AG10803 (cell line): ENCODE data around the gene EXT2.

Experiments used
- DNase-seq: peaks from one replicate; pipeline ENCODE4 v3.0.0; 2010; ENCODE audit warnings: low read depth
- H3K4me3 ChIP-seq: 2 replicates; pipeline ENCODE4 v1.5.1; 2011; ENCODE audit warnings: mild to moderate bottlenecking, low read length, control low read depth
- TF ChIP-seq, protein P1 (sequence below): conservative IDR thresholded peaks from 2 replicates; pipeline ENCODE4 v1.5.1; 2011; ENCODE audit warnings: mild to moderate bottlenecking, low read length, control low read depth, inconsistent platforms

EXT2 gene

GRCh38 chr11:44139565-44140330 is 44.3 kb downstream of the EXT2 start:
- DNase-seq = no peak
- TF ChIP-seq, protein P1, sequence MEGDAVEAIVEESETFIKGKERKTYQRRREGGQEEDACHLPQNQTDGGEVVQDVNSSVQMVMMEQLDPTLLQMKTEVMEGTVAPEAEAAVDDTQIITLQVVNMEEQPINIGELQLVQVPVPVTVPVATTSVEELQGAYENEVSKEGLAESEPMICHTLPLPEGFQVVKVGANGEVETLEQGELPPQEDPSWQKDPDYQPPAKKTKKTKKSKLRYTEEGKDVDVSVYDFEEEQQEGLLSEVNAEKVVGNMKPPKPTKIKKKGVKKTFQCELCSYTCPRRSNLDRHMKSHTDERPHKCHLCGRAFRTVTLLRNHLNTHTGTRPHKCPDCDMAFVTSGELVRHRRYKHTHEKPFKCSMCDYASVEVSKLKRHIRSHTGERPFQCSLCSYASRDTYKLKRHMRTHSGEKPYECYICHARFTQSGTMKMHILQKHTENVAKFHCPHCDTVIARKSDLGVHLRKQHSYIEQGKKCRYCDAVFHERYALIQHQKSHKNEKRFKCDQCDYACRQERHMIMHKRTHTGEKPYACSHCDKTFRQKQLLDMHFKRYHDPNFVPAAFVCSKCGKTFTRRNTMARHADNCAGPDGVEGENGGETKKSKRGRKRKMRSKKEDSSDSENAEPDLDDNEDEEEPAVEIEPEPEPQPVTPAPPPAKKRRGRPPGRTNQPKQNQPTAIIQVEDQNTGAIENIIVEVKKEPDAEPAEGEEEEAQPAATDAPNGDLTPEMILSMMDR = no peak
- no peak overlapping the region for H3K4me3 ChIP-seq

DNA sequence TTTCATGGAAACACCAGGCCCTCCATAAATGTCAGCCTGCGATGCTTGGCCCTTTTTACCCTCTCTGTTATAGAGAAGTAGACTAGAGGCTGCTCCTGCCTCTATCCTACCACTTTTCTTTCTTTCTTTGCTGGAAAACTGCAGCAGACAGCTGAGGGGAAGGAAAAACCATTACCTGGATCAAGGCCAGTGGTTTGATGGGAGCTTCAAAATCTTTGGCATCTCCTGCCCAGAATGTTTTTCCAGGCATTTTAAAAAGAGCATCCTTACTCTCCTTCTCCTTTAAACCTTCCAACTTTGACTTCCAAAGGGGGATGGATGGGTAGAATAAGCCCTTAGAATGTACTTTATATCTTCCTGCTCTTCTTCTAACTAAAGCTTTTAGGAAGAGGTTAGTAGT is 44.9 kb downstream of the EXT2 start:
- DNase-seq = no peak
- no peak overlapping the region for H3K4me3 ChIP-seq
- TF ChIP-seq, protein P1 = no peak

DNA sequence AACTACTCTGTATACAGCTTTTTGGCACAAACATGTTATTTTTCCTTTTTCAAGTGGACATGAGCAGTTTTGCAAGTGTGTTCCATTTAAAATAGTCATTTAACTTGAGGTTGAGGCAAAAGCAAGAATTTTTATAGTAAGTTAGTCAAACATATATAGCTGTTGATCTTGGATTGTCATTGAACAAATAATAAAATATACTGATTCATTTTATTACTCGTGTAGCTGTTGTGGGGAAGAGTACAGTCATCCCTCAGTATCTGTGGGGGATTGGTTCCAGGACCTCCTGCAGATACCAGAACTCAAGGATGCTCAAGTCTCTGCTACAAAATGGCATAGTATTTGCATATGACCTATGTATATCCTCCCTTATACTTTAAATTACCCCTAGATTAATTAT is 45.3 kb downstream of the EXT2 start:
- TF ChIP-seq, protein P1 = no peak
- no peak overlapping the region for H3K4me3 ChIP-seq
- DNase-seq = no peak

DNA sequence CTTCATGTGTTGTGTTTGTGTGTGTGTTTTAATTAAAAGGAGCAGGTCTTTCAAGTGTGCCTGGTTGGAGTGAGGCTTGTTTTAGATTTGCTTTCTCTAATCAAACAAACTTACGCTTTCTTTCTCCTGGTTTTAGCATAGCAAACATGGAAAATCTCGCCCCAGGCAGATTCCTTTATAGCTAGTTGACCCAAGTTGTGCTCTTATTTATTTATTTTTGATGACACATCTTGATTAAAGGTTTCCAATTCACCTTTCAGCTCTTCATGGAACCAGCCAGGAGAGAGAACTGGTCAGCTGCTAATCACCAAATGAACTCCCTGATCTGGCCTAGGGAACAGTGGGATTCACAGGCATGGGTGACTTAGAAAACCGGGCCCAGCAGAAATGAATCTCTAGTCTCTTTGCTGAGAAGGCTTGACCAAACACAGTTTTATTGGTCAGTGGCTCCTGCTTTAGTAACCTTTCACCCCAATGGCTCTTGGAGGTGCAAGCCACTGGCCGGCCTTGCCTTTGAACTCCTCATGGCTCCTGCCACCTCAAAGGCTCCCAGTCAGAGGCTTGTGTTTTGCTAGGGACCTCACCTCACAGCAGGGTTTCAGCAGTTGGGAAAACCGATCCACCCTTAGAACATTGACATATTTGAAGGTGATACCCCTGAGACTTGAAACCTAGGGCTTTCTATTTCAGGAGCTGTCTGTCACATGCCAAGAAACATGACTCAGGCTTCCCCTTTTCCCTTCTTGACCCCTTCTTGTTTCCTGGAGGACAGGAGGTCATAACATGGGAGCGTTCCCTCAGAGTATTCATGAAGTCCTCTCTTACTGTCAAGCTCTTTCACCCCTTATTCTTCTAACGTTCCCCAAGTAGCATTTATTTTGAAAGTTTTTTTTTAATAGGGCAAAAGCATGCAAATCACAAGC is 48.8 kb downstream of the EXT2 start:
- no peak for DNase-seq
- no peak overlapping the region for H3K4me3 ChIP-seq
- TF ChIP-seq, protein P1 = no peak

GRCh38 chr11:44145011-44145775 is 49.7 kb downstream of the EXT2 start:
- DNase-seq = peak; percentile 13
- TF ChIP-seq, protein P1 = no peak
- H3K4me3 ChIP-seq = no peak overlapping the region

DNA sequence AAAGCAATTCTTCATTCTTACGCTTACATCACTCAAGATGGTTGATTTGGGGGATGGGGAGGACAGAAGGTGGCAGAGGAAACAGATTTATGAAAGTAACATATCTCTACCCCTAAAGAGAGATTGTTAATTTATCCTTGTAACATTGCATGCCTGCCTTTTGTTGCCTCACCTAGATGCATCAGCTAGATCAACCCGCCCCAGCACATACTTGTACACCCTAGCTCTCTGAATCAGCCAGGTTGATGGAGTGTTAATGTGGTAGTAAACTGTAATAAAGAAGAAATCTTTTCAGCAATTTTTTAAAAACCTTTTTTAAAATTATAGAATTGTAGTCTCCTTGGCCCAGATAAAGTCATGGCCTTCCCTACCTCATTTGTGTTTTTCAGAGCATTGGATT is 51.5 kb downstream of the EXT2 start:
- no peak overlapping the region for H3K4me3 ChIP-seq
- TF ChIP-seq, protein P1 = no peak
- DNase-seq = no peak
